Left ventricle myocardium superior (tissue), 1 donor: ENCODE data around the gene EXTL1. TPM values are rescaled to one million over a fixed set of nuclear protein-coding genes. Genes with fewer than 3 reads are reported as not detected.

Experiments
- ATAC-seq: fragments of 200-7000 bp; cut with Tn5 transposase; one replicate; pipeline ENCODE4 v1.9.1; 2020; ENCODE audit warnings: mild to moderate bottlenecking, moderate library complexity
- DNase-seq: peaks from one replicate; pipeline ENCODE4 v3.0.0-alpha.2; 2020
- intact Hi-C: fragments of 100-400 bp; cut with micrococcal nuclease; formaldehyde crosslinking; loops from one replicate; pipeline ENCODE4 v1.11.0; 2022
- total RNA-seq: library from RNA; stranded (reverse); fragmentation: NEBNext Ultra II Directional; extraction: Animal tissue kit (Norgen Biotek cat#: 25700); gene quantifications from one replicate; pipeline ENCODE4 v1.2.1, GENCODE V29; 2021
- donor health status: DM: no; HTN: yes; CAD: no; lungs with severe emphysema.

EXTL1 gene
- total RNA-seq, 1 donor from 2014 or later, result 15.8 TPM

GRCh38 chr1:26057189-26057588 is 35.6 kb downstream of the EXTL1 start:
- ATAC-seq (no peak), DNase-seq (no peak)
- intact Hi-C loops, result no loop called here

- ATAC-seq (no peak), DNase-seq (no peak)
- intact Hi-C loops, result no loop called here
Measured at GRCh38 chr1:26058052-26058595, 36.5 kb downstream of the EXTL1 start.

GRCh38 chr1:26059906-26060305 is 38.3 kb downstream of the EXTL1 start:
- no peak for ATAC-seq
- DNase-seq, result no peak

DNA sequence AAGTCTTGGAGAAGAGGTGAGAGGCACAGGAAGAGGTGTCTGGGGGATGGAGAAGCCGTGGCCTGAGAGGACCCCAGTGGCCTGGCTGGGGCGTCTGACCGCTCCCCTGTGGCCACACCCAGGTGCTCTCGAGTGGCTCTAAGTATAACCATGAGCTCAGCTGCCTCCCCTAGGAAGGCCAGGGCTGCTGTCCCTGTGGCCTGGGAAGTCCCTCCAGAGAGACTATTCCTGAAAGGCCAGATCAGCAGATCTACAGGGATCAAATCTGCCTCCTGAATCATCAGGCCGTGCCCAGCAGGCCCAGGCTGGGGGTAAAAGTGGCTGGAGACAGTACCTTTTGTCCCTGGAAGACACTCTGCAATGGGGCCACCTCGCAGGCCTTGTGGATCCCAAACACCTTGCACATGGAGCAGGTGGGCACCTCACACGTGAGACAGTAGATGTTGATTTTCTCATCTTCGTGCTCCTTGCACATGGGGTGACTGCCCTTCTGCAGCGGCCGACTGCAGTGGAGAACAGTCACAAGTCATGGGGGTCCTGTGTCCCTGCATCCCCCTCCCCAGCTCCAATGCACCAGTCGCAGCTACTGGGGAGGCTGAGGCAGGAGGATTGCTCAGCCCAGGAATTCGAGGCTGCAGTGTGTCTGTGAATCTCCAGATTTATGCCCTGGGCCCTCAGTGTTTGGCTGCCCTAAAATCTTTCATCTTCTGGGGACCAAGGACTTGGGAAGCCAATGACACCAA is 39.4 kb downstream of the EXTL1 start:
- DNase-seq, result no peak
- intact Hi-C loops, result no loop called here
- ATAC-seq, result peak; percentile 57

More at GRCh38 chr1:26059906-26060305, 38.3 kb downstream of the EXTL1 start:
- intact Hi-C loops, result no loop called here

- DNase-seq, result no peak
- intact Hi-C loops, result no loop called here
Measured at GRCh38 chr1:26064553-26064952, 43.0 kb downstream of the EXTL1 start.

DNA sequence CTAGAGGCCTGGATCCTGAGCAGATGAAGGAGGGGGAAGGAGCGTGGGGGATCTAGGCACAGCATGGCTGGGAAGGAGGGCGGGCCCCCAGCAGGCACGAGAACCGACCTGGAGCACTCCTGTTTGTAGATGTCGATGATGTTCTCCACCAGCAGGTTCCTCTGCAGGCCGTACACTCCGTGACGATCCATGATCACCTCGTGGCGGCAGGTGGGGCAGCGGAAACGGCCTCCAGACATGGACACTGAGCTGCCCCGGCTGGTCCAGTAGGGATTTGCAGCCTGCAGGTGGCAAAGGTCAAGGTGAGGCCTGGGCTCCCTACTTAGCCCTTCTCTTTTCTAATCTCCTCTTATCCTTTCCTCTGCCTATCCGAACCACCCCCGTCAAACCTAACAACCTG is 44.6 kb downstream of the EXTL1 start:
- ATAC-seq, result peak; percentile 1
- DNase-seq, result no peak
- intact Hi-C loops, result no loop called here

More at GRCh38 chr1:26064553-26064952, 43.0 kb downstream of the EXTL1 start:
- no peak for ATAC-seq

GRCh38 chr1:26066857-26067256 is 45.3 kb downstream of the EXTL1 start:
- DNase-seq (peak; percentile 84), ATAC-seq (peak; percentile 84)
- intact Hi-C loops, result no loop called here

- DNase-seq, result peak; percentile 78
- intact Hi-C loops, result no loop called here
- peak; percentile 76 for ATAC-seq
Measured at GRCh38 chr1:26067432-26067911, 45.9 kb downstream of the EXTL1 start, which contains the start of gene TRIM63. TRIM63 (minus strand) TSS chr1:26067630; CDS start chr1:26067494, 136 bp downstream.

GRCh38 chr1:26069941-26070295 is 48.3 kb downstream of the EXTL1 start:
- intact Hi-C loops, result no loop called here
- DNase-seq, result no peak
- ATAC-seq, result no peak

- DNase-seq, result no peak
- ATAC-seq, result no peak
- intact Hi-C loops, result no loop called here
Measured at GRCh38 chr1:26070296-26070962, 48.9 kb downstream of the EXTL1 start.

DNA sequence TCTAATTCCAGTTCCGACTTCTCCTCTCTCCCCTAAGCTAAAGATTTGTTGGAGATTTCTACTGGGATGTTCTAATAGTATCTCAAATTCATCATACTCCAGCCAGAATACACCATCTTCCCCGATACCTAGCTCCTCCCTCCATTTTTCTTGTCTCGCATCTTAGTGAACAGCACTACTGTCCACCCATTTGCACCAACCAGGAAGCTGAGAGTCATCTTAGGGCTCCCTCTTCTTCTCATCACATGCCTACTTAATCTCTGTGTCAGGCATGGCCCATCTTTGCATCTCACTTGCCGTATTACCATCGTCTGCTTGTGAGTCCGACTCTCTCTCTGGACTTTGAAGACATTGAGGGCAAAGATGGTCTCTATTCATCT is 49.4 kb downstream of the EXTL1 start:
- ATAC-seq (no peak), DNase-seq (no peak)
- intact Hi-C loops, result no loop called here

- intact Hi-C loops, result no loop called here
- peak; percentile 75 for DNase-seq
- peak; percentile 57 for ATAC-seq
Measured at GRCh38 chr1:26072305-26072704, 50.7 kb downstream of the EXTL1 start.

DNA sequence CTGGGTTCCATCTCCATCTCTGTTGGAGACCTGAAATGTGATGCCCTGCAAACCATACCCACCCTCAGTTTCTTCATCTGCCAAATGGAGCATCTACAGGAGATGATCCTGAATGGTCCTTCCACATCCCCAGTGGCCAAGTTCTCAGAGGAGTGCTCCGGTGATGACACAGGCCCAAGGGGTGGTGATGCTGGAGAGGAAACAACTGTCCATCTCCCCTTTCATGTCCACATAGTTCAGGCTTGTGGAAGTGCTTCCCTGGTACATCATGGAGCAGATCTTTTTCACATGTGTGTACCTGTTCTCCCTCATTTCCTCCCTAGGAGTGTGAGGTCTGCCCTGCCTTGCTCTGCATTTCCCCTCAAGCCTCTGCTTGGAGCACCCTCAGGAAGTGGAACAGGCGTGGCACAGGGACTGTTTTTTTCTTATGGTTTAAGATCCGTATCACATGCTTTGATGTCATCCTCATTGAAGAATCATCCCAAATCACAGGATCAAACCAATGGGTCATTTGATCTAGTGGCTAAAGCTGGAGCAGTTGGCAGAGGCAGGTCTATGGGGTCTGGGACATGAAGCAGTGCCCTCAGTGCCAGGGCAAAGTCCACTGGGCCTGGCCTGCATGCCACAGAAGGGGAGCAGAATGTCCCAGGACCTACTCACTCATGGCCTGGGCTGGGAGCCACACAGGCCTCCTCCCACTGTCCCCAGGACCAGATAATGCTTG is 54.0 kb downstream of the EXTL1 start:
- ATAC-seq (peak; percentile 82), DNase-seq (peak; percentile 73)
- intact Hi-C loops, result no loop called here

- intact Hi-C loops, result no loop called here
Measured at GRCh38 chr1:26077524-26077923, 55.9 kb downstream of the EXTL1 start.

GRCh38 chr1:26078286-26079177 is 57.0 kb downstream of the EXTL1 start:
- DNase-seq (no peak), ATAC-seq (no peak)
- intact Hi-C loops, result no loop called here

More at GRCh38 chr1:26077524-26077923, 55.9 kb downstream of the EXTL1 start:
- no peak for DNase-seq
- no peak for ATAC-seq

DNA sequence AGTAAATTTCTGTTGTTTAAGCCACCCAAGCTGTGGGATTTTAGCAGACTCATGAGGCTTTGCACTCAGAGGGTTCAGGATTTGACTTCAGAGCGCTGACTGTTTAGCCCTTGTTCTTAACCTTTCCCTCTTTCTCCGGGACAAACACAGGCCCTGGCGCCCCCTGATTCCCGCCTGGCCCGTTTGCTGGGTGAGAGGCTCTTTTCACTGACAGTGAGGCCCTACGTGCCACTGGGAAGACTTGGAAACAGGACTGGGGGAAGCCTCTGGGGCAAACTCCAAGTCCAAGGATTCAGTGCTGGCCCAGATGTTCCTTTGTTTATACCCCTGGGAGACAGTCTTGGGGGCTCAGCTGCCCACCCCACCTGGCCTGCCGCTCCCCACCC is 57.6 kb downstream of the EXTL1 start:
- DNase-seq (no peak), ATAC-seq (no peak)
- intact Hi-C loops, result no loop called here

- intact Hi-C loops, result no loop called here
- ATAC-seq, result no peak
- DNase-seq, result no peak
Measured at GRCh38 chr1:26079960-26080814, 58.6 kb downstream of the EXTL1 start.
